Measurements from ENCODE around the gene LRGUK.

GRCh38 chr7:134155206-134155605 is 28.1 kb downstream of the LRGUK start:
- TF ChIP-seq CTCF (IDR thresholded peaks at IDR 0.05) = no peak
- no peak for TF ChIP-seq POLR2A (IDR thresholded peaks at IDR 0.05)
